ENCODE results near the gene KLHDC7A. TPM values are rescaled to one million over a fixed set of nuclear protein-coding genes. Genes with fewer than 3 reads are reported as not detected.
"Not testable (repeated sequence)": the region's sequence is repeated elsewhere in the genome, so short reads cannot be mapped to it uniquely, and the experiment has no call there.

KLHDC7A gene
- total RNA-seq, 1 experiment from 2014 or later, result not detected

DNA sequence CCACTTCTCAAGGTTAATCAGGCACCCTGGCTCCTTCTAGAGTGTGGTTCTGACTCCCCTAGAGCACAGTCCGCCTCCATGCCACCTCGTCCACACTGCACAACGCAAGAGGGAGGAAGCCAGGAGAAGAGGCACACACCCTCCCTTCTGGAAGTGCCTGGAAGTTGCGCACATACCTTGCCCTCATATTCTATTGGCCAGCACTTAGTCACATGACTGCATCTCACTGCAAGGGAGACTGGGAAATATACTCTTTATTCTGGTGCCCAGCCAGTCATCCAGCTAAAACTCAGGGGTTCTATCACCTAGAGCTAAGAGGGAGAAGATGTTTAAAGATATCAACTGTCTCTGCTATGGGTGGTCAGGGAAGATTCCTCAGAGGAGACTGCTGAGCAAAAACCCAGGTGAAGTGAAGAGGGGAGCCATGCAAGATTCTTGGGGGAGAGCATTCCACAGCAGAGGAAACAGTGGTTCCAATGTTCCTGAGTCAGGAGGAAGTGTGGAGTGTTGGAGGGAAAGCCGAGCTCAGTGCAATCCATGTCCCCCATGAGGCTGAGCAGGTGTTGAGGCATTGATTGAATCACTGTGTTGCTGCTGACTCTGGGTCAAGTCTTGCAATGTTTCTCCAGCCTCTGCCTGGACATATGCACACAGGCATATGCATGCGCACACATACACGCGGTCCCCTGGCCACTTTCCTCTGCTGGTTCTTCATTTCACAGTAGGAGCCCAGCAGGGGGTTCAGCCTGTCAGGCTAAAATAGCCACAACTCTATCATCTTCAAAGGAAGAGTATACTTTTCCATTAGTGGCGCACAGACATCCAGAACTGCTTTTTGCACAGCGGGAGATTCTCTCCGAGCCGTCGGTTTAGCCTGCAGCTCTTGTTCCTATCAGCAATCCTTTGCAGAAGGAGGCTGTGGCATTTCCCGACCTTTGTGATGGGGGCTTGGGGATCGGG, 22.3 kb upstream of the KLHDC7A start:
- Histone ChIP-seq H3K36me3 (ENCODE audit: insufficient read depth, low read length, poor library complexity, severe bottlenecking) (no peaks in the 10 kb centered on the region), H3K4me1 (ENCODE audit: insufficient read depth, low read length, poor library complexity, severe bottlenecking) (no peaks in the 10 kb centered on the region), H3K4me3 (ENCODE audit: low read depth, low read length, poor library complexity, severe bottlenecking) (no peak overlapping the region), H3K9me3 (ENCODE audit: low read depth, low read length, poor library complexity, severe bottlenecking) (no peaks in the 10 kb centered on the region), H3K27ac (ENCODE audit: low read depth, low read length, poor library complexity, severe bottlenecking) (no peak overlapping the region), H3K27me3 (replicated peaks; ENCODE audit: insufficient read depth, low read depth, low read length, poor library complexity) (peaks cover 7% of the 10 kb centered on the region)
- ChIA-PET CTCF (no interaction called here), POLR2A (ENCODE audit: low non-redundant PET) (no interaction called here)
- intact Hi-C loops (cut with micrococcal nuclease; ENCODE audit: unreplicated experiment), result no loop called here
- no peak for TF ChIP-seq EZH2 (IDR thresholded peaks at IDR 0.05; ENCODE audit: borderline replicate concordance, low read depth, low read length, poor library complexity, severe bottlenecking)
- TF ChIP-seq, protein P1, sequence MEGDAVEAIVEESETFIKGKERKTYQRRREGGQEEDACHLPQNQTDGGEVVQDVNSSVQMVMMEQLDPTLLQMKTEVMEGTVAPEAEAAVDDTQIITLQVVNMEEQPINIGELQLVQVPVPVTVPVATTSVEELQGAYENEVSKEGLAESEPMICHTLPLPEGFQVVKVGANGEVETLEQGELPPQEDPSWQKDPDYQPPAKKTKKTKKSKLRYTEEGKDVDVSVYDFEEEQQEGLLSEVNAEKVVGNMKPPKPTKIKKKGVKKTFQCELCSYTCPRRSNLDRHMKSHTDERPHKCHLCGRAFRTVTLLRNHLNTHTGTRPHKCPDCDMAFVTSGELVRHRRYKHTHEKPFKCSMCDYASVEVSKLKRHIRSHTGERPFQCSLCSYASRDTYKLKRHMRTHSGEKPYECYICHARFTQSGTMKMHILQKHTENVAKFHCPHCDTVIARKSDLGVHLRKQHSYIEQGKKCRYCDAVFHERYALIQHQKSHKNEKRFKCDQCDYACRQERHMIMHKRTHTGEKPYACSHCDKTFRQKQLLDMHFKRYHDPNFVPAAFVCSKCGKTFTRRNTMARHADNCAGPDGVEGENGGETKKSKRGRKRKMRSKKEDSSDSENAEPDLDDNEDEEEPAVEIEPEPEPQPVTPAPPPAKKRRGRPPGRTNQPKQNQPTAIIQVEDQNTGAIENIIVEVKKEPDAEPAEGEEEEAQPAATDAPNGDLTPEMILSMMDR (conservative IDR thresholded peaks at IDR 0.05; ENCODE audit: low read depth, low read length), result no peak
- BruUV-seq (replicated peaks), result no TSS peak
- DNase-seq (ENCODE audit: low spot score), result no peak

DNA sequence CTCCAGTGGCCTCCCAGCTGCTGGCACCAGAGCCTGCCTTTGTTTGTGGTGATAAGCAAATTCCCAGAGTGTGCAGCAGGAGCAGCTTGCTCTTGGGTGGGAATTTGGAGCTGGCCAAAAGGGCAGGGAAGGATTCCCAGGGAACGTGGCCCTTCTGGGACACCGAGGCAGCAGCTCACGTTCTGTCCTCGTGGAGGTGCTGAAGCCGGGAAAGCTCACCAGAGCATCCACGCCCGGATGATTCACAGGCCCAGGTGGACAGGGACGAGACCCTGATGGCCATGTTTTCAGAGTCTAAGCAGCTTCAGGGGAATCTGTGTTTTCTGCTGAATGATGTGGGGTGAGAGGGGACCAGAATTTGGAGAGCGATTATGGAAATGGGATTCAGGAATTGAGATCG, 19.1 kb upstream of the KLHDC7A start:
- intact Hi-C loops (cut with micrococcal nuclease; ENCODE audit: unreplicated experiment), result no loop called here

DNA sequence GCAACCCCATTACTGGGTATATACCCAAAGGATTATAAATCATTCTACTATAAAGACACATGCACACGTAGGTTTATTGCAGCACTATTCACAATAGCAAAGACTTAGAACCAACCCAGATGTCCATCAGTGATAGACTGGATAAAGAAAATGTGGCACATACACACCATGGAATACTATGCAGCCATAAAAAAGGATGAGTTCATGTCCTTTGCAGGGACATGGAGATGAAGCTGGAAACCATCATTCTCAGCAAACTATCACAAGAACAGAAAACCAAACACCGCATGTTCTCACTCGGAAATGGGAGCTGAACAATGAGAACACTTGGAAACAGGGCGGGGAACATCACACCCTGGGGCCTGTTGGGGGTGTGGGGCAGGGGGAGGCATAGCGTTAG, 18.2 kb upstream of the KLHDC7A start:
- POLR2A ChIA-PET (ENCODE audit: low non-redundant PET); H3K36me3 ChIP-seq (ENCODE audit: insufficient read depth, low read length, poor library complexity, severe bottlenecking); BruUV-seq (replicated peaks); H3K27me3 ChIP-seq (replicated peaks; ENCODE audit: insufficient read depth, low read depth, low read length, poor library complexity); DNase-seq (ENCODE audit: low spot score); H3K4me1 ChIP-seq (ENCODE audit: insufficient read depth, low read length, poor library complexity, severe bottlenecking); intact Hi-C loops (cut with micrococcal nuclease; ENCODE audit: unreplicated experiment); H3K9me3 ChIP-seq (ENCODE audit: low read depth, low read length, poor library complexity, severe bottlenecking); H3K4me3 ChIP-seq (ENCODE audit: low read depth, low read length, poor library complexity, severe bottlenecking); H3K27ac ChIP-seq (ENCODE audit: low read depth, low read length, poor library complexity, severe bottlenecking): not testable (repeated sequence)
- CTCF ChIA-PET, result interaction anchor here (0.6 kb wide), 1 partner anchor 13 kb away, joined by 3 read pairs; no protein-coding TSS in a partner anchor

More for the DNA sequence above, 19.1 kb upstream of the KLHDC7A start:
- CTCF ChIA-PET, result no interaction called here
- no peak for DNase-seq (ENCODE audit: low spot score)
- Histone ChIP-seq H3K36me3 (ENCODE audit: insufficient read depth, low read length, poor library complexity, severe bottlenecking) (no peaks in the 10 kb centered on the region), H3K4me1 (ENCODE audit: insufficient read depth, low read length, poor library complexity, severe bottlenecking) (no peaks in the 10 kb centered on the region), H3K27me3 (replicated peaks; ENCODE audit: insufficient read depth, low read depth, low read length, poor library complexity) (peaks cover 7% of the 10 kb centered on the region), H3K27ac (ENCODE audit: low read depth, low read length, poor library complexity, severe bottlenecking) (no peak overlapping the region), H3K9me3 (ENCODE audit: low read depth, low read length, poor library complexity, severe bottlenecking) (no peaks in the 10 kb centered on the region), H3K4me3 (ENCODE audit: low read depth, low read length, poor library complexity, severe bottlenecking) (no peak overlapping the region)
- POLR2A ChIA-PET (ENCODE audit: low non-redundant PET), result no interaction called here
- no TSS peak for BruUV-seq (replicated peaks)
- TF ChIP-seq EZH2 (IDR thresholded peaks at IDR 0.05; ENCODE audit: borderline replicate concordance, low read depth, low read length, poor library complexity, severe bottlenecking), result no peak
- TF ChIP-seq, protein P1 (conservative IDR thresholded peaks at IDR 0.05; ENCODE audit: low read depth, low read length), result no peak

Data from A673 (cell line).